HL-60 (cell line): ENCODE measurements around the gene FRAS1.

Experiments
- SPI1 ChIP-seq: IDR thresholded peaks from 2 replicates; pipeline ENCODE4 v1.6.1; 2012; ENCODE audit warnings: low read depth, mild to moderate bottlenecking, borderline replicate concordance
- TF ChIP-seq, protein P1 (sequence below): IDR thresholded peaks from one replicate; pipeline ENCODE4 v1.5.1; 2011; ENCODE audit warnings: low read length, control low read depth, inconsistent platforms; ENCODE audit not compliant: insufficient read depth

GRCh38 chr4:78033861-78034260 is 23.3 kb upstream of the FRAS1 start:
- TF ChIP-seq, protein P1, sequence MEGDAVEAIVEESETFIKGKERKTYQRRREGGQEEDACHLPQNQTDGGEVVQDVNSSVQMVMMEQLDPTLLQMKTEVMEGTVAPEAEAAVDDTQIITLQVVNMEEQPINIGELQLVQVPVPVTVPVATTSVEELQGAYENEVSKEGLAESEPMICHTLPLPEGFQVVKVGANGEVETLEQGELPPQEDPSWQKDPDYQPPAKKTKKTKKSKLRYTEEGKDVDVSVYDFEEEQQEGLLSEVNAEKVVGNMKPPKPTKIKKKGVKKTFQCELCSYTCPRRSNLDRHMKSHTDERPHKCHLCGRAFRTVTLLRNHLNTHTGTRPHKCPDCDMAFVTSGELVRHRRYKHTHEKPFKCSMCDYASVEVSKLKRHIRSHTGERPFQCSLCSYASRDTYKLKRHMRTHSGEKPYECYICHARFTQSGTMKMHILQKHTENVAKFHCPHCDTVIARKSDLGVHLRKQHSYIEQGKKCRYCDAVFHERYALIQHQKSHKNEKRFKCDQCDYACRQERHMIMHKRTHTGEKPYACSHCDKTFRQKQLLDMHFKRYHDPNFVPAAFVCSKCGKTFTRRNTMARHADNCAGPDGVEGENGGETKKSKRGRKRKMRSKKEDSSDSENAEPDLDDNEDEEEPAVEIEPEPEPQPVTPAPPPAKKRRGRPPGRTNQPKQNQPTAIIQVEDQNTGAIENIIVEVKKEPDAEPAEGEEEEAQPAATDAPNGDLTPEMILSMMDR: no peak
- TF ChIP-seq SPI1: no peak
